ENCODE measurements around the gene RBP2.

GRCh38 chr3:139425745-139426400, 50.4 kb downstream of the RBP2 start:
- TF ChIP-seq, protein P1, sequence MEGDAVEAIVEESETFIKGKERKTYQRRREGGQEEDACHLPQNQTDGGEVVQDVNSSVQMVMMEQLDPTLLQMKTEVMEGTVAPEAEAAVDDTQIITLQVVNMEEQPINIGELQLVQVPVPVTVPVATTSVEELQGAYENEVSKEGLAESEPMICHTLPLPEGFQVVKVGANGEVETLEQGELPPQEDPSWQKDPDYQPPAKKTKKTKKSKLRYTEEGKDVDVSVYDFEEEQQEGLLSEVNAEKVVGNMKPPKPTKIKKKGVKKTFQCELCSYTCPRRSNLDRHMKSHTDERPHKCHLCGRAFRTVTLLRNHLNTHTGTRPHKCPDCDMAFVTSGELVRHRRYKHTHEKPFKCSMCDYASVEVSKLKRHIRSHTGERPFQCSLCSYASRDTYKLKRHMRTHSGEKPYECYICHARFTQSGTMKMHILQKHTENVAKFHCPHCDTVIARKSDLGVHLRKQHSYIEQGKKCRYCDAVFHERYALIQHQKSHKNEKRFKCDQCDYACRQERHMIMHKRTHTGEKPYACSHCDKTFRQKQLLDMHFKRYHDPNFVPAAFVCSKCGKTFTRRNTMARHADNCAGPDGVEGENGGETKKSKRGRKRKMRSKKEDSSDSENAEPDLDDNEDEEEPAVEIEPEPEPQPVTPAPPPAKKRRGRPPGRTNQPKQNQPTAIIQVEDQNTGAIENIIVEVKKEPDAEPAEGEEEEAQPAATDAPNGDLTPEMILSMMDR (IDR thresholded peaks at IDR 0.05; ENCODE audit: low read length), result no peak
- no peak for TF ChIP-seq EZH2 (IDR thresholded peaks at IDR 0.05; ENCODE audit: borderline replicate concordance, low read length)
